GM13977 (cell line): ENCODE results near the gene HHAT.

Experiments used
- DNase-seq: peaks from one replicate; pipeline ENCODE4 v3.0.0; 2012; ENCODE audit warnings: low spot score
- in situ Hi-C: fragments of 300-500 bp; cut with MboI; formaldehyde crosslinking; loops from one replicate; pipeline ENCODE4 v1.12.0; 2022; ENCODE audit warnings: low sequenced_read_pairs, low pct_unique_long_range_greater_than_20kb, mixed read lengths, inconsistent platforms; ENCODE audit not compliant: unreplicated experiment
- TF ChIP-seq, protein P1 (sequence below): IDR thresholded peaks from 2 replicates; pipeline ENCODE4 v1.5.1; 2012; ENCODE audit warnings: mild to moderate bottlenecking, control low read depth; ENCODE audit not compliant: insufficient read depth; ENCODE audit errors: extremely low read depth, missing control alignments

The HHAT gene

DNA sequence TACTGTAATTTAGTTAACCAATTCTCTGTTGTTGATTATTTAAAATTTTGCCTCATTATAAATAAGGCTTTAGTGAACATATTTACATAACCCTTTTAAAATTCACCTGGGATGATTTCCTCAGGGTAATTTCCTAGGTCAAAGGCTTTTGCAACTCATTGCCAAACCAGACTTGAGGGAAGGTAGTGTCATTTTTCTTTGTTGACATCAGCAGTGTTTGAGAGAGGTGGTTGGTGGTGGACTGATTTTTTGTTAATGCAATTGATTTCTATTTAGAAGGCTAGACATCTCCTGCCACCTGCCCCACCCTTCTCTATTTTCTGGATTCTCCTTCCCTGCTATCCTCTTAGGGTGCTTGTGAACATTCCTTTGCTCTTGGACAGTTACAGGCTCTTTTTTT lies 116.8 kb downstream of the HHAT start:
- TF ChIP-seq, protein P1, sequence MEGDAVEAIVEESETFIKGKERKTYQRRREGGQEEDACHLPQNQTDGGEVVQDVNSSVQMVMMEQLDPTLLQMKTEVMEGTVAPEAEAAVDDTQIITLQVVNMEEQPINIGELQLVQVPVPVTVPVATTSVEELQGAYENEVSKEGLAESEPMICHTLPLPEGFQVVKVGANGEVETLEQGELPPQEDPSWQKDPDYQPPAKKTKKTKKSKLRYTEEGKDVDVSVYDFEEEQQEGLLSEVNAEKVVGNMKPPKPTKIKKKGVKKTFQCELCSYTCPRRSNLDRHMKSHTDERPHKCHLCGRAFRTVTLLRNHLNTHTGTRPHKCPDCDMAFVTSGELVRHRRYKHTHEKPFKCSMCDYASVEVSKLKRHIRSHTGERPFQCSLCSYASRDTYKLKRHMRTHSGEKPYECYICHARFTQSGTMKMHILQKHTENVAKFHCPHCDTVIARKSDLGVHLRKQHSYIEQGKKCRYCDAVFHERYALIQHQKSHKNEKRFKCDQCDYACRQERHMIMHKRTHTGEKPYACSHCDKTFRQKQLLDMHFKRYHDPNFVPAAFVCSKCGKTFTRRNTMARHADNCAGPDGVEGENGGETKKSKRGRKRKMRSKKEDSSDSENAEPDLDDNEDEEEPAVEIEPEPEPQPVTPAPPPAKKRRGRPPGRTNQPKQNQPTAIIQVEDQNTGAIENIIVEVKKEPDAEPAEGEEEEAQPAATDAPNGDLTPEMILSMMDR = no peak
- no peak for DNase-seq
- in situ Hi-C loops = no loop called here

DNA sequence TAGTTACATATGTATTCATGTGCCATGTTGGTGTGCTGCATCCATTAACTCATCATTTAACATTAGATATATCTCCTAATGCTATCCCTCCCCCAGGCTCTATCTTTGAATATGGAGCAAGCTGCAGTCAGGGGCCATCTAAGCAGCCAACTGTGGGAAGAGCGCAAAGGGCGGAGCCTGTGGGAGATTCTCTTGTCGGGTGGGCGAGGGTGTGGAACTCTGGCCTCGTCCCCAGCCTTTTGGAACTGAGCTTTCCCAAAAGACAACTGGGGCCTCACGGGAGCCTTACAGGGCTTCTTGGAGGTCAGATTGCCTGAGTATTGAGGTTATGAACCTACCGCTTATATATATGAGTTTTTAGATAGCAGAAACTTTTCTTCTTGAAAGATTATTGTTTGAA lies 117.2 kb downstream of the HHAT start:
- in situ Hi-C loops = no loop called here
- no peak for DNase-seq
- TF ChIP-seq, protein P1 = no peak

DNA sequence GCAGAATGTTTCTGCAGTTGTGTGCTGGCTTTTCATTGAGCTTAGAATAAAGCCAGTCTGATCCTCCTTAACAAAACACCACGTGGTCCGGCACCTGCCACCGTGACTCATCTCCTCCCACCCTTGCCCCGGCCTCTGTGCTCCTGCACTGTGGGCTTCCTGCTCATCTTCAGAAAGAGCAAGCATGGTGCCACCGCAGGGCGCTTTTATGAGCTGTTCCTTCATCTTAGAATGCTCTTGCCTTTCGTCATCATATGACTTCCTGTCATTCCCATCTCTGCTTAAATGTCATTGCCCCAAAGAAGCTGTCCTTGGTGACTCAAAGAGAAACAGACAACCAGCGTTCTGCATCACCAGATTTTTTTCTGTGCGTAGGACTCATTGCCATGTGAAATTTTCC lies 117.8 kb downstream of the HHAT start:
- TF ChIP-seq, protein P1 = no peak
- DNase-seq = no peak

DNA sequence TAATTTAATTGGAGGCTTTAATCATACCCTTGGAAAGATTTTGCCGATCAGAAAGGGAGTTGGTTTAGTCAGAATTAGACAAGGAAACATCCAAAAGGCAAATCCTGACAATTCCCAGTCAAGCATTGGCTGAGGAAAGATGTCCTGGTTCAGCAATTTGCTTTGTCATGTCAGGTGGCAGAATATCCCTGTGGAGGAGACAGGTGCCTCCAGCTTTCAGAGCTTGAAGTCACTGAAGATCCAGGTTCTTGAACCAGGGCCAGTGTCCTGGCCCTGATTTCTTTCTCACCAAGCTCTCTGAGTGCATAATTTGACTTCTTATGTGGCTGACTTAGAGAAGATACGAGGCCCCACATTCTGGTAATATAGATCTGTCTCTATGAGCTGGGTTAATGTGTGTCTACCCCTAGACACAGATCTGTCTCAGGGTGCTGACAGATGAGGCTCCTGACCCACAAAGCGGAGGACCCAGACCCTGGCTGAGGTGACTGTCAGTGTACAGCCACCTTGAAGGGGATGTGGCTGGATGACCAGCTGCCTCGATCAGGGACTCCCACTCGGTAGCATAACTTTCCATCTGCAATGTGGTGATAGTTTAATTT lies 118.9 kb downstream of the HHAT start:
- TF ChIP-seq, protein P1 = no peak
- in situ Hi-C loops = no loop called here
- DNase-seq = no peak

More for the DNA sequence above, 117.8 kb downstream of the HHAT start:
- in situ Hi-C loops = no loop called here

DNA sequence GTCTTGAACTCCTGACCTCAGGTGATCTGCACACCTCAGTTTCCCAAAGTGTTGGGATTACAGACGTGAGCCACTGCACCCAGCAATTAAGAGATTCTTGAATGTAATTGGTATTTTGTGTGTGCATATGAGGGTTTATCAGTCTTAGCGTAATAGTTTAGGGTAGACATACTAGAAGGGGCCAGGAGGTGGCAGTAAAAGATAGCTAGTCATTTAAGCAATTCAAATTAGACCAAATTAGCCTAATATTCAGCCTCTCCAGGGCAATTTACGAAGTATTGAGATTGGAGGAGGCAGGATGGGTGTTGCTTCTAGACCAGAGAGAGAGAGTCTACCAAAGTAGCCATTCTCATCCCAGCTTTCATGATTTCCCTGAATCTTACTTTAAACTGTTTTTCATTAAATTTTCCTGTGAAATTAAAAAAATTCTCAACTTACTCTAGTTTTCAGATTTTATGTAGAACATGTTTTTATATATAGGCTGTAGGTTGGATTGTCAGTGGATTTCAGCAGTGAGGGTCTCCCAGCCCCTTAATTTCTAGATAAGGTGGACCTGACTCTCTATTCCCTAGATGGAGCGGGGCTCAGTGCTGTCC lies 119.7 kb downstream of the HHAT start:
- in situ Hi-C loops = no loop called here
- TF ChIP-seq, protein P1 = peak; percentile 46
- peak; percentile 38 for DNase-seq

DNA sequence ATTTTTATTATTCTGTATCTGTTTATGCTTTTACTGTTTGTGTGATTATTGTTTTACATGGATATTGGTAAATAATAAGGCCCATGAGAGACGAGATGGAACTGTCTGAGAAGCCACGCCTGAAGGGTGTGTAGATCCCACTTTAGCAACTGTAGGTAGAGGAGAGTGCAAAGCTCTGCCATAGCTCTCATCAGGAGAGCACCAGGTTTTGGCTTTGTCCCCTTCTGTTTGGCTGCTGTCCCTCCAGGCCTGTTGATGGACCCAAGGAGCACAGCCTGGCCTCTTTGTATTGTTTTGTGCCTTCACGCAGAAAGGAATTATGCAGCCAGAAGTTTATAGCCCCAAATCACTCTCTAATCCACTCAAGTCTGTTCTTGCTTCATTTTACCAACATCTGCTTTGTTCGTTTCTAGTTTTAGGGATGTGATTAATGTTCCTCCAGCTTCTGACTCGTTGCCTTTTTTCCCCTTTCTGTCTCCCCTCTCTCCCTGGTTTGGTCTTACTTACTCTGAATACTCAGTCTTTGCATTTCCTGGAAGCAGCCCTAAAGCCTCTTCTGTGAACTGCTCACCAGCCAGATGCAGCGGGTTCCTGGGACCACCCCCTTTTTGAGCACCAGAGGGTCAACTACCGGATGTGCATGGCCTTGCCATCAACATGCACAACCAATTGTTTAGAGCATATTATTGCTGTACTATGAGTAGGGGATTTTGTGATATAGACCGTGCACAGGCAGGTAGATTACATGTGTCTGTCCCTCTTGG lies 127.3 kb downstream of the HHAT start:
- TF ChIP-seq, protein P1 = no peak
- DNase-seq = no peak
- in situ Hi-C loops = no loop called here
